ENCODE results near the gene NPRL2.

Gene NPRL2

GRCh38 chr3:50350527-50351322, at the start of gene NPRL2, which contains the start of gene CYB561D2:
NPRL2 (minus strand) TSS chr3:50350775; CDS start chr3:50350652, 123 bp downstream.
CYB561D2 (plus strand) TSS chr3:50350862; CDS start chr3:50351434, 572 bp downstream.
- peak; percentile 98 to 99 for DNase-seq

GRCh38 chr3:50396502-50396901, 45.9 kb upstream of the NPRL2 start:
- DNase-seq, result no peak

DNA sequence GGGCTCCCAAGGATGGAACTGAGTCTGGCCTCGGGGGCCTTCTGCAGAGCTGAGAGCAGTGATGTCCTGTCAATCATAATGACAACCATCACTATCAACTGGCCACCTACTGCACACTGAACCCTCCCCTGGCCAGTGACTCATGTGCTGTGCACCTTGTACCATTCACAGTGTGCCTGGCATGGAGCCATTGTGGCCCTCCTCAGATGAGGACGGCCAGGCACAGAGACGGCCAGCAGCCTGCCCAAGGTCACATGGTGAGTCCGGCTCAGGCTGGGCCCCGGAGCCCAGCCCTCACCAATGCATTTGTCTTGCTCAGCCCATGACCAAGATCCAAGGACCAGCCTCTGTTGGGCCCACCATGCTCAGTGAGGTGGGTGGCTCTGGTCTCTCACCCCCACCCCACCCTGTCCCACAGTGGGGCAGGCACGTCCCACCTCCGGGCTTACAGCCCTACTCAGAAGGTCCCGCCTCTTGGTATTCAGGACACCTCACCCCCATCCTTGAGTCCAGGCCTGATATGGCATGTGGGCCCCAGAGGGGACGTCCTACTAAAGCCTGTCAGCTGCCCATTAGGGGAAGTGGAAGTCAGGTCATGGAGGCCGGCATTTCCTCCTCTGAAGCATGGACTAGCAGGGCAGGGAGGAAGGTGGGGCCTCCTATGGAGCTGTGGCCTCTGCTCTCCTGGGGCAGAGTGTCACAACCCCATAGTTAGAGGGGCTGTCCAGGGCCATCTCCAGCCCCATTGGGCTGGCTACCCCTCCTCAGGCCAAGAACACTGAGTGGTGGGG, 44.7 kb upstream of the NPRL2 start:
- DNase-seq, result no peak

- no peak for DNase-seq
These were observed 42.5 kb upstream of the NPRL2 start for GRCh38 chr3:50393061-50393460.

DNA sequence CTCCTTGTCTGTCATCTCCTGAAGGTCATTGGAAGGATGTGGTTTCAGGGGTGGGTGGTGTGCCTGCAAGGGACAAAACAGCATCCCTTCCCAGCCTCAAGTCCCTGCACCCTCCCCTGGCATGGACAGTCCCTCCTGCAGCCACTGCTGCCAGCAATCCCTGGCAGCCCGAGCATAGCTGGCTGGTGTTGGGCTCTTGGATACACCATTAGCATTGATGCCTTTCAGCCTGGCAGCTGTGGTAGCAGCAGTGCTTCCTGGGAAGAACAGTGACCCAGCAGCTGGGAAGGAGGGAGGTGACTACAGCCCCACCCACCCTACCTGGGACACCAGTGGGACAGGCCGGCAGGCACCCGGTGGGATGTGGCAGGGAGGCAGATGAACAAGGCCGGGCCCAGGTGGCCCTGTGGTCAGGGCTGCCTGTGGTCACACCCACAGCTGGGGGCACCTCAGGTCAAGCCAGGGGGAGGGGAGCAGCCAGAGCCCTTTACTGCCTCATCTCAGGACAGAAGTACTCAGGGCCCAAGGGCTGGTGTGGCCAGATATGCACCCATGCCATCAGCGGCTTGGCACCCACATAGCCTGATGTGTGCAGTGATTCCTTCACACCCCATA, 41.6 kb upstream of the NPRL2 start:
- DNase-seq, result no peak

DNA sequence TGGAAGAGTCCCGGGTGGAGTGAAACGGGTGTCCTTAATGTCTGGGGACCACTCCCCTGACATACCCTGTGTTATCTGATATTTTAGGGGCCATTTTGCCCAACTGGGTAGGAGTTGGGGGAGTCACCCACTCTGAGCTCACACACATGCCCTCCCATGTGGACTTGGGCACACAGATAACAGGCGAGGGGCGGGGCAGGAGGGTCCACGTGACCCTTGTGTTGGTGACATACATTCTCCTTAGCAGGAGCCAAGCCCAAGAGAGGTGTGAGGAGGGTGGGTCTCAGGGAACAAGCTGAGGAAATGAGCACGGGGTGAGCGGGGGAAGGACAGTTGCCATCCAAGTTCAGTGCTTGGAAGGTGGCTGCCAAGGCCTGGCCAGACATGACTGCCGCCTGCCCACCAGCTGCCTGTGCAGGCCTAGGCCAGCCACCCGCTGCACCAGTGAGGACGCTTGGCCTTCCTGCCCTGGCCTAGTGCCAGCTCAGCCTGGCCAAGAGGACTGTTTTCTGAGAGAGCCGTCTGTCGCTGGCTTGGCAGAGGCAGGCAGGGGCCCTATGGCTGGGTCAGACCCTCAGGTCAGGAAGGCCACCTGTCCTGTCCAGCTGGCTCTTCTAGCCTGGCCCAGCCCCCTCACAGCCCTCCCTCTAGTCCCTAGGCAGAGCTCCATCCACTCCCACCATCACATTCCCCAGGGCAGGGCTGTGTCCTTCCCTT, 40.1 kb upstream of the NPRL2 start:
- DNase-seq, result no peak

DNA sequence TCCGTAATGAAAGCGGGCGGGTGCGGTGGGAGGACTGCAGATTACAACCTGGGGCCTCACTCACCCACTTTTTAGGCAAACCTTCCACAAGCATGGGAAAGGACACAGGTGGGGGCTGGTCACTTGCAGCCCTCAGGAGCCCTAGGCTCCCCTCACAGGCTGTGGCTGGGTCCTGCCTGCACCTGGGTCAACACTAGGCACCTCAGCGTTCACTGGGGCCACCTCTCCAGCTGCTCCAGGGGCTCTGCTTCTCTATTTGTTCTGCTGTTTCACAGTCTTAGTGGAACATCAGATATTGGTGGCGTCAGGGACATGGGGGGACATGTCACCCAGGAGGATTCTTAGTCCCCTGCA, 38.8 kb upstream of the NPRL2 start:
- DNase-seq, result no peak

- no peak for DNase-seq
These were observed 38.3 kb upstream of the NPRL2 start for GRCh38 chr3:50388720-50389413.

GRCh38 chr3:50388016-50388719, 37.6 kb upstream of the NPRL2 start:
- DNase-seq, result no peak

- DNase-seq, result no peak
These were observed 35.2 kb upstream of the NPRL2 start for GRCh38 chr3:50385754-50386153.

DNA sequence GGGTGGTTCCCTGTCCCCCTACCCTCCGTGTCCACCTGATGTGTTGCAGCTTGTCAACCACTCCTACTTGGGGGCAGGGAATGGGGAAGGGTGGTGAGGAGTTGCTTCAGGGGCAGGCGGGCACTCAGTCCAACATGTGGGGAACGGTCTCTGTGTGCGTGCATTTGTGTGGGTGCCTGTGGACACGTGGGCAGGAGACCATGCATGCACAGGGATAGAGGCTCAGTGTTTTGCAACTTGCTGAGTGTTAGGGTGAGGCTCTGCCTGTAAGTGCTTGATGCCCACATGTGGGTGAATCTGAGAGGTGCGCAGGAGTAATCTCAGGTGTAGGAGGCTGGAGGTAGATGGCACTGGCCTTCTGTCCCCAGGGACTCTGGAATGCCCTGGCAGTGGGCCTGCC, 33.2 kb upstream of the NPRL2 start:
- no peak for DNase-seq

DNA sequence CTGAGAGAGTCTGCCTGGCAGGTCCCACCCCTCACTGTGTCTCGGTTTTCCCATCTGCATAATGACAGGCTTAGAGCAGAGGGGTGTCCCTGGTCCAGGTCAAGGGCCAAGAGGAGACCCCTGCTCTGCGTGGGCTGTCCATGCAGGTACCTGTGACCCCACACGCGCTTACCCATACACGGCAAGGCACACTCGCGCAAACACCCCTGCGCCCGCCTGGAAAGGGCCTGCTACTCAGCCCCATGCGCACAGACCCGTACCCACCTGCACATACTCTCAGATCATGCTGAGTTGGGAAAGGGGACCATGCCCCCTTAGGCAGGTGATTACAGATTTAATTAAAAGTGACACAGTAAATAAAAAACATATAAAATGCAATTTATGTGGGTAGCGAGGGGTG, 32.1 kb upstream of the NPRL2 start:
- no peak for DNase-seq

DNA sequence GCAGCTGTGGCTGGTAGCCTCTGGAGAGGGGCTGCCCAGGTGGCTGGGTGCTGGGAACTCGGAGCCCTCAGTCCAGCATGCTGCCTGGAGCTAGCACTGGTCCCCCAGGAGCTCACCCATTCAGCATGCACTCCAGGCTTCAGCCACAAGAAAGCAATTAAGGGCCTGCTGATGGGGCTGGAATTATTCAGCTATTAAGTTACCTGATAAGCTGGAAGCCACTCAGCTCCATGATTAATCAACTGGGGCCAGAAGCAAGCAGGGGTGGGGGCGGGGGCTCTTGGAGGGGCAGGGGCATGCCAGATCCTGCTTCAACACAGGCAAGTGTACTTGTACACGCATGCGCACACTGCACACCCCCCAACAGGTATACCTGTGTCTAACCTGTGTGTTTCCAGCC, 30.8 kb upstream of the NPRL2 start:
- no peak for DNase-seq

DNA sequence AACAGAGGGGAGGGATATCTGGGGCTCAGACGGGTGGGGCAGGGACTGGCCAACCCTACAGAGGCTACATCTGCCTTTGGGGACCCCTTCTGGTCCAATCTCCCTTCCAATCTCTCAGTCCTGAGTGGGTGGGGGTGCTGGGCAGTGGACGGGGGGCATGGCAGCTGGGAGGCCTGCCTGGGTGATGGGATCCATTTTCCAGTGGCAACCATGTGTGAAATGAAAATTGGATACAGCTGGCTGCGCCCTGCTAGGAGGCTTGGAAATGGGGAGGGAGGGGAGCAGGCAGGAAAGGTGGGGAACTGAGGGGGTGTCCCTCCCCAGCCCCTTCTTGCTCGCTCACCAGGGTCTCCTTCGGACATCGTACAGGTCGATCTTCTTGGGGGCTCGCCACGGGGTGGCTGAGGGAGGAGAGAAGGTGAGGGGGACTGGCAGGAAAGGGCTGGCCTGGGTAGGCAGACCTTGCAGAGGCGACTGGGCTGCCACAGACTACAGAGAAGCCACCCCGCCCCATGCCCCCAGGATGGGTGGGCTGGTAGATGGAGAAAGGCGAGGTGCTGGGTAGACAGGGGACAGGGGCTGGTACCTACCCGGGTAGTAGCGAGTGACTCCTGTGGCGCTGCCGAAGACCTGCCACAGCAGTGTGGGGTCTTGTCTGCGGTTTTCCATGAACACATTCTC, 30.0 kb upstream of the NPRL2 start:
- no peak for DNase-seq

- DNase-seq, result no peak
These were observed 28.2 kb upstream of the NPRL2 start for GRCh38 chr3:50378757-50379156.

DNA sequence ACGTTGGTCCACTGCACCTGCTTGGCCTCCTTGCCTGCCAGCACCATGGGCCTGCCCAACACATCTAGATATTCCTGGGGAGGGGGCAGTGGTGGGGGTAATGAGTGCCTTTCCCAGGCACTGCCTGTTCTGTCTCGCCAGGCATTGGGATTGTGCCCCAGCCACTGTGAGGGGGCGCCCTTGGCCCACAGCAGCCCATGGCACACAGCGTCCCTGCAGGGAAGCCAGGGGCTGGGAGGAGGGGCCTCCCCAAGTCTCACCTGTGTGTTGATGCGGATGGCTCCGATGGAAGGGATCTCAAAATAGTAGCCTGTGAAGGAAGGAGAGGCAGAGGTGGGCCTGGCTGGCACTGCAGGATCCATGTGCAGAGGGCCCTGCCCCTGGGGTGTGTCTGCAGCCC, 27.4 kb upstream of the NPRL2 start:
- DNase-seq, result no peak

DNA sequence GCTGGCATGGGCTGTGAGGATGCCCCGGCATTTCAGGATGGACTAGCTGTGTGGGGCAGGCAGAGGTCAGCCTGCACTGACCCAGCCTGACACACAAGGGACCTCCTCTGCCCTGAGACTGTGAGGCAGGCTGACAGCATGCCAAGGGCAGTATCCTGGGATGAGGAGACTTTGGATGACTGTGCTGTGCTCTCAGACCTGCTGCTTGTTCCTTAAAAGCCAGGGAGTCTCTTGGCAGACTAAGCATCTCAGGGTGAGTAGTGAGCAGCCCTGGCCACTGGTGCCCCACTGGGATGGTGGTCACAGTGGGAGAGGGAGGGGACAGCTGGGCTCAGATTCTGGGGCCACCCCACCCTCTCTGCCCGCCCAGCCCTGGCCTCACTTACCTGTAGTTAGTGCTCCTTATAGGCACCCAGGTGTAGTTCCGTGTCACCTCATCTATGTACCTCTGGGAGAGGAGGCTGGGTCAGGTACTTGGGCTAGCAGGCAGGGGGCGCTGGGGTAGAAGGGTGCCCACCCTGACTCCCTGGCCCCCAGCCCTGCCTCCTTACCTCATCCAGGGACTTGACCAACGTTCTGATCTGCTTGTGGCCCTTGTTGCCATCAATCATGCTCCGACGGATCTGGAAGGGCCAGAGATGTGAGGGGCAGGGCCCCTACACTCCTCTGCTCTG, 24.8 kb upstream of the NPRL2 start:
- DNase-seq, result no peak

DNA sequence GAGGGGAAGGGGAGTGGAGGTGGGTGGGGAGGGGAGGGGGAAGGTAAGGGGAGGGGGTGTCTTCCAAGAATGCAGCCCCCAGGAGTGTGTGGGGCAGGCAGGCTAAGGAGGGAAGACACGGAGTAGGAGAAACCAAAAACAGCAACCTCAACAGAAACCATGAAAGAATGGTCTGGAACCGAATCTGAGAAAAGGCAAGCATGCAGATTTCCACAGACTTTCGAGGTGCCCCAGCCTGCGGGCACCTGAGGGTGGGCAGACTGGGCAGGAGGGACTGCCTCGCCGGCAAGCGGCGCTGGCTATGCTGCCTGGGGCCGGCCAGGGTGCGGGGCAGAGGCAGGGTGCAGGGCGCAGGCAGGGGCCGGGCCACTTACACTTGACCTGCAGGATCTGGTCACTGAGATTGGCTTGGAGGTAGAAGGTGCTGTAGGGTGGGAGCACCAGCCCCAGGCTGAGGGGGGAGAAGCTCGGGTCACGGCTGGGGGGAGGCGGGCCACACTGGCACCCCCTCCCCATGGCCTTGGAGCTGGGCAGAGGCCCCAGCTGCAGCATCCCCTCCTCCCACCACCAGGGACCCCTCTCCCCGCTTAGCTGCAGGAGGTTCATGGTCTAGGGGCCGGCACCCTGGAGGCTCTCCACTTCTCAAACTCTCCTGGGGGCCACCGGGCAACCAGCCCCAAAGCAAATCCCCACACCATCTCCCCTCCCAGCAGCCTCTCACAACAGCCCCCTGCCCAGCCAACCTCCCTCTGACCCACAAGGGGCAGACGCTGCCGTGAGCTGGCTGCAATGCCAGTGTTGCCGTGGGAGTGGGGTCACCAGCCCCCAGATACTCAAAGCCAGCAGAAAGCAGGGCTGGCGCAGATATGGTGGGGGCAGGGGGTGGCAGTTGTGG, 24.0 kb upstream of the NPRL2 start:
- DNase-seq, result no peak
